Activated CD8-positive, alpha-beta memory T cell treated with anti-CD3 and anti-CD28 coated beads for 36 hours (primary cell): Measurements from ENCODE around the gene ATAD2B. TPM values are rescaled to one million over a fixed set of nuclear protein-coding genes. Genes with fewer than 3 reads are reported as not detected.
"Not testable (repeated sequence)": the region's sequence is repeated elsewhere in the genome, so short reads cannot be mapped to it uniquely, and the experiment has no call there.

Experiments
- CTCF ChIA-PET: fragments of 350-600 bp; sonication (Branson Sonifier 250); formaldehyde crosslinking; loops from one replicate; lab custom pipeline; 2021; ENCODE audit warnings: antibody characterized with exemption; lab: Charles Lee
- POLR2A ChIA-PET: fragments of 350-600 bp; sonication (Branson Sonifier 250); formaldehyde crosslinking; loops from one replicate; lab custom pipeline; 2021; ENCODE audit warnings: antibody characterized with exemption; lab: Charles Lee
- total RNA-seq, 2 experiments: library from RNA; stranded (reverse); gene quantifications; one replicate each; pipeline ENCODE4 v1.2.3, GENCODE V29; 2021

The ATAD2B gene
- total RNA-seq, 2 experiments from 2014 or later: 11.0 to 13.1 TPM

- POLR2A ChIA-PET: no interaction called here
- CTCF ChIA-PET: no interaction called here
These were observed 154.9 kb downstream of the ATAD2B start for GRCh38 chr2:23772056-23772455.

- ChIA-PET POLR2A (no interaction called here), CTCF (no interaction called here)
These were observed 157.6 kb downstream of the ATAD2B start for GRCh38 chr2:23769364-23769763.

- POLR2A ChIA-PET: no interaction called here
These were observed 158.9 kb downstream of the ATAD2B start for GRCh38 chr2:23767876-23768621.

GRCh38 chr2:23762141-23762540 is 164.8 kb downstream of the ATAD2B start:
- CTCF ChIA-PET: no interaction called here
- POLR2A ChIA-PET: no interaction called here

More at GRCh38 chr2:23767876-23768621, 158.9 kb downstream of the ATAD2B start:
- CTCF ChIA-PET: no interaction called here

- ChIA-PET POLR2A (no interaction called here), CTCF (no interaction called here)
These were observed 165.3 kb downstream of the ATAD2B start for GRCh38 chr2:23761638-23762037.

GRCh38 chr2:23760736-23761135 is 166.2 kb downstream of the ATAD2B start:
- CTCF ChIA-PET: no interaction called here
- POLR2A ChIA-PET: no interaction called here

- ChIA-PET POLR2A (no interaction called here), CTCF (no interaction called here)
These were observed 169.1 kb downstream of the ATAD2B start for GRCh38 chr2:23757686-23758433.

- POLR2A ChIA-PET: no interaction called here
- CTCF ChIA-PET: no interaction called here
These were observed 170.2 kb downstream of the ATAD2B start for GRCh38 chr2:23756593-23757292.

- ChIA-PET POLR2A (no interaction called here), CTCF (no interaction called here)
These were observed 172.0 kb downstream of the ATAD2B start for GRCh38 chr2:23754970-23755369.

GRCh38 chr2:23753291-23754010 is 173.5 kb downstream of the ATAD2B start:
- POLR2A ChIA-PET: no interaction called here
- CTCF ChIA-PET: no interaction called here

- ChIA-PET POLR2A (no interaction called here), CTCF (no interaction called here)
These were observed 175.1 kb downstream of the ATAD2B start for GRCh38 chr2:23751747-23752265.

GRCh38 chr2:23746141-23746863 is 180.6 kb downstream of the ATAD2B start:
- CTCF ChIA-PET: no interaction called here
- POLR2A ChIA-PET: no interaction called here

GRCh38 chr2:23745726-23746105 is 181.2 kb downstream of the ATAD2B start:
- POLR2A ChIA-PET: no interaction called here

GRCh38 chr2:23745068-23745725 is 181.7 kb downstream of the ATAD2B start:
- CTCF ChIA-PET: no interaction called here
- POLR2A ChIA-PET: no interaction called here

More at GRCh38 chr2:23745726-23746105, 181.2 kb downstream of the ATAD2B start:
- CTCF ChIA-PET: no interaction called here

GRCh38 chr2:23736783-23737182 is 190.1 kb downstream of the ATAD2B start:
- POLR2A ChIA-PET, CTCF ChIA-PET: not testable (repeated sequence)

- POLR2A ChIA-PET: no interaction called here
These were observed 192.5 kb downstream of the ATAD2B start for GRCh38 chr2:23734416-23734815.

GRCh38 chr2:23723029-23723428 is 203.9 kb downstream of the ATAD2B start:
- POLR2A ChIA-PET, CTCF ChIA-PET: not testable (repeated sequence)

More at GRCh38 chr2:23734416-23734815, 192.5 kb downstream of the ATAD2B start:
- CTCF ChIA-PET: no interaction called here

- ChIA-PET CTCF (no interaction called here), POLR2A (no interaction called here)
These were observed 204.7 kb downstream of the ATAD2B start for GRCh38 chr2:23722255-23722654.
